Natural killer cell (primary cell): Measurements from ENCODE around the gene KIAA0586. TPM values are rescaled to one million over a fixed set of nuclear protein-coding genes. Genes with fewer than 3 reads are reported as not detected.

Source experiments
- ATAC-seq, 3 donors: fragments of 150-1000 bp in 2 of 3; fragments of 200-7000 bp in 1 of 3; cut with Tn5 transposase; 1 replicate in 1 of 3; 2 replicates in 2 of 3; pipeline ENCODE4 v1.10.0; 2021; ENCODE audit warnings: mild to moderate bottlenecking in 2 of 3, moderate library complexity in 2 of 3
- DNase-seq, 2 donors: peaks; one replicate each; pipeline versions ENCODE4 v3.0.0 to v3.0.0-alpha.2; 2013 to 2021; ENCODE audit warnings: mixed read lengths in 1 of 2
- H3K27ac ChIP-seq: one replicate; pipeline ENCODE4 v1.5.1; 2013; ENCODE audit warnings: mild to moderate bottlenecking, low read length
- H3K27me3 ChIP-seq: one replicate; pipeline ENCODE4 v1.6.1; 2013; ENCODE audit warnings: low read length; ENCODE audit not compliant: control insufficient read depth, insufficient read depth
- H3K36me3 ChIP-seq: one replicate; pipeline ENCODE4 v1.6.1; 2013; ENCODE audit warnings: low read length; ENCODE audit not compliant: control insufficient read depth, insufficient read depth
- H3K4me1 ChIP-seq: one replicate; pipeline ENCODE4 v1.6.1; 2013; ENCODE audit warnings: low read length; ENCODE audit not compliant: control insufficient read depth, insufficient read depth
- H3K4me3 ChIP-seq: one replicate; pipeline ENCODE4 v1.5.1; 2013; ENCODE audit warnings: low read length
- H3K9me3 ChIP-seq: one replicate; pipeline ENCODE4 v1.6.1; 2013; ENCODE audit warnings: low read length; ENCODE audit not compliant: control insufficient read depth, insufficient read depth
- H3K27ac Mint-ChIP-seq, 2 donors: one replicate each; pipeline ENCODE4 v1.8.0; 2022; ENCODE audit warnings: mild to moderate bottlenecking in 2 of 2, mixed read lengths in 2 of 2, moderate library complexity in 1 of 2
- H3K27me3 Mint-ChIP-seq, 2 donors: one replicate each; pipeline ENCODE4 v1.8.0; 2022; ENCODE audit warnings: low read depth in 2 of 2, mixed read lengths in 2 of 2
- H3K36me3 Mint-ChIP-seq: one replicate; pipeline ENCODE4 v1.8.0; 2022; ENCODE audit warnings: mixed read lengths
- H3K4me1 Mint-ChIP-seq, 2 donors: one replicate each; pipeline ENCODE4 v1.8.0; 2022; ENCODE audit warnings: mixed read lengths in 2 of 2
- H3K4me3 Mint-ChIP-seq: one replicate; pipeline ENCODE4 v1.8.0; 2022; ENCODE audit warnings: mild to moderate bottlenecking, moderate library complexity, mixed read lengths
- H3K9me3 Mint-ChIP-seq, 2 donors: one replicate each; pipeline ENCODE4 v1.8.0; 2022; ENCODE audit warnings: mixed read lengths in 2 of 2
- CTCF ChIP-seq: fragments of 200-600 bp; IDR thresholded peaks from one replicate; pipeline ENCODE4 v1.8.0; 2022; ENCODE audit warnings: antibody characterized with exemption
- WGBS: methylation state at CpG from one replicate; pipeline ENCODE4 v1.1.7; 2013; ENCODE audit warnings: missing lambda C conversion rate; ENCODE audit not compliant: insufficient coverage; 5-methylcytosine and 5-hydroxymethylcytosine counted together
- intact Hi-C: fragments of 100-400 bp; cut with micrococcal nuclease; formaldehyde crosslinking; loops from one replicate; pipeline ENCODE4 v1.14.2; 2022
- total RNA-seq, 4 donors: library from RNA; stranded (reverse); fragments of 120-200 nt in 1 of 4; gene quantifications; one replicate each; pipeline versions ENCODE4 v1.2.3 to v1.2.4, GENCODE V29; 2013 to 2022

KIAA0586 gene
- total RNA-seq, 3 donors from 2014 or later (not counting 1 experiment from before 2014, with no cell fraction given): 19.6 to 30.1 (median 28.3) TPM

GRCh38 chr14:58398895-58399294 lies 28.6 kb upstream of the KIAA0586 start:
- Mint-ChIP-seq H3K4me1 (peaks cover 5 to 17% of the 10 kb centered on the region in 2 donors), H3K27ac (no peak overlapping the region), H3K36me3 (no peaks in the 10 kb centered on the region), H3K27me3 (no peaks in the 10 kb centered on the region), H3K9me3 (no peaks in the 10 kb centered on the region), H3K4me3 (no peak overlapping the region)
- WGBS: 94% methylated on average over 3 of the region's 3 CpGs
- no peak for TF ChIP-seq CTCF
- ATAC-seq (no peak), DNase-seq (no peak)
- Histone ChIP-seq H3K27me3 (no peaks in the 10 kb centered on the region), H3K36me3 (no peaks in the 10 kb centered on the region), H3K9me3 (no peaks in the 10 kb centered on the region), H3K27ac (no peak overlapping the region), H3K4me3 (no peak overlapping the region), H3K4me1 (peaks cover 15% of the 10 kb centered on the region)
- intact Hi-C loops: loop anchor here (10.0 kb wide), 2 partner anchors 154 to 294 kb away; partner anchors contain the start of gene PSMA3

- TF ChIP-seq CTCF: no peak
- peak in 1 of 2 donors; percentile 34 for DNase-seq
- 74% methylated on average over 3 of the region's 3 CpGs for WGBS
Observed at GRCh38 chr14:58401587-58401986, 25.9 kb upstream of the KIAA0586 start.

GRCh38 chr14:58408681-58409215 lies 18.8 kb upstream of the KIAA0586 start:
- H3K27me3 Mint-ChIP-seq: no peaks in the 10 kb centered on the region
- no peak for TF ChIP-seq CTCF
- H3K4me1 ChIP-seq: no peaks in the 10 kb centered on the region
- no peak overlapping the region for H3K27ac Mint-ChIP-seq
- H3K4me1 Mint-ChIP-seq: no peaks in the 10 kb centered on the region
- ATAC-seq (no peak), DNase-seq (no peak)
- no peak overlapping the region for H3K27ac ChIP-seq
- H3K36me3 Mint-ChIP-seq: no peaks in the 10 kb centered on the region
- no peaks in the 10 kb centered on the region for H3K9me3 ChIP-seq
- intact Hi-C loops: no loop called here
- whole genome bisulfite sequencing: 96% methylated on average over 3 of the region's 3 CpGs
- H3K27me3 ChIP-seq: no peaks in the 10 kb centered on the region
- H3K36me3 ChIP-seq: peaks cover 35% of the 10 kb centered on the region
- no peak overlapping the region for H3K4me3 Mint-ChIP-seq
- H3K9me3 Mint-ChIP-seq: no peaks in the 10 kb centered on the region
- no peak overlapping the region for H3K4me3 ChIP-seq

More at GRCh38 chr14:58401587-58401986, 25.9 kb upstream of the KIAA0586 start:
- no peak for ATAC-seq
- peaks cover 0 to 6% of the 10 kb centered on the region in 2 donors for H3K4me1 Mint-ChIP-seq
- no peaks in the 10 kb centered on the region for H3K27me3 Mint-ChIP-seq
- no peak overlapping the region for H3K4me3 Mint-ChIP-seq
- Histone ChIP-seq H3K27me3 (no peaks in the 10 kb centered on the region), H3K4me3 (no peak overlapping the region), H3K36me3 (no peaks in the 10 kb centered on the region), H3K4me1 (peaks cover 4% of the 10 kb centered on the region), H3K9me3 (no peaks in the 10 kb centered on the region), H3K27ac (no peak overlapping the region)
- no peak overlapping the region for H3K27ac Mint-ChIP-seq
- intact Hi-C loops: no loop called here
- H3K36me3 Mint-ChIP-seq: no peaks in the 10 kb centered on the region
- H3K9me3 Mint-ChIP-seq: no peaks in the 10 kb centered on the region

- H3K36me3 Mint-ChIP-seq: peaks cover 8% of the 10 kb centered on the region
- no CpG with 5 or more reads among the region's 1 CpG for WGBS
- H3K27ac Mint-ChIP-seq: no peak overlapping the region
- Histone ChIP-seq H3K9me3 (no peaks in the 10 kb centered on the region), H3K27ac (no peak overlapping the region), H3K4me1 (no peaks in the 10 kb centered on the region), H3K27me3 (no peaks in the 10 kb centered on the region), H3K4me3 (no peak overlapping the region), H3K36me3 (peaks cover 34% of the 10 kb centered on the region)
- no peaks in the 10 kb centered on the region for H3K27me3 Mint-ChIP-seq
- no peak overlapping the region for H3K4me3 Mint-ChIP-seq
- intact Hi-C loops: no loop called here
- no peak for TF ChIP-seq CTCF
- no peaks in the 10 kb centered on the region for H3K9me3 Mint-ChIP-seq
- DNase-seq (no peak), ATAC-seq (no peak)
- peaks cover 0 to 4% of the 10 kb centered on the region in 2 donors for H3K4me1 Mint-ChIP-seq
Observed at GRCh38 chr14:58414845-58415244, 12.7 kb upstream of the KIAA0586 start.
